Gastrocnemius medialis (tissue), 4 donors: Measurements from ENCODE around the gene ATP10A.

Experiments used
- CTCF ChIP-seq, 5 experiments: fragments of 450-650 bp in 3 of 5; fragments of 200-600 bp in 2 of 5; sonication (generic) in 2 of 5; IDR thresholded peaks in 4 of 5; conservative IDR thresholded peaks in 1 of 5; 1 replicate in 4 of 5; 2 replicates in 1 of 5; pipeline ENCODE4 v1.5.1; 2016 to 2019; ENCODE audit warnings: antibody characterized with exemption in 5 of 5, mild to moderate bottlenecking in 3 of 5, moderate library complexity in 3 of 5
- POLR2A ChIP-seq, 2 donors: fragments of 450-650 bp; IDR thresholded peaks; one replicate each; pipeline ENCODE4 v1.6.1; 2017; ENCODE audit warnings: antibody characterized with exemption in 2 of 2, mild to moderate bottlenecking in 2 of 2, moderate library complexity in 2 of 2

DNA sequence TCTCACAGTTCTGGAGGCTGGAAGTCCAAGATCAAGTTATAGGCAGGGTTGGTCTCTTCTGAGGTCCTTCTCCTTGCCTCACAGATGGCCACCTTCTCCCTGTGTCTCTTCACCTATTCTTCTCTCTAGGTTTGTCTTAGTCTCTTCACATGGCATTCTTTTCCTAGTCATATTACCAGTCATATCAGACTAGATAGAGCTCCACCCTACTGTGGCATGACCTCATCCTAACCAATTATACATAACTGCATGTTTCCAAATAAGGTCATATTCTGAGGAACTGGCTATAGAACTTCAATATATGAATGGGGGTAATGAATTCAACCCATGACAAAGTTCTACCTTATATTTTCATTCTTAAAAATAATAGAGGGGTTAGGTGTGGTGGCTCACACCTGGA lies 227.9 kb downstream of the ATP10A start:
- TF ChIP-seq CTCF (IDR thresholded peaks at IDR 0.05 in 4 of 5, conservative IDR thresholded peaks at IDR 0.05 in 1 of 5) = no peak
- TF ChIP-seq POLR2A (IDR thresholded peaks at IDR 0.05) = no peak
